Measurements from ENCODE around the gene CLEC18C. TPM values are rescaled to one million over a fixed set of nuclear protein-coding genes. Genes with fewer than 3 reads are reported as not detected.
"Not testable (repeated sequence)": the region's sequence is repeated elsewhere in the genome, so short reads cannot be mapped to it uniquely, and the experiment has no call there.

CLEC18C gene
- total RNA-seq, 1 donor from 2014 or later = 0.11 TPM

DNA sequence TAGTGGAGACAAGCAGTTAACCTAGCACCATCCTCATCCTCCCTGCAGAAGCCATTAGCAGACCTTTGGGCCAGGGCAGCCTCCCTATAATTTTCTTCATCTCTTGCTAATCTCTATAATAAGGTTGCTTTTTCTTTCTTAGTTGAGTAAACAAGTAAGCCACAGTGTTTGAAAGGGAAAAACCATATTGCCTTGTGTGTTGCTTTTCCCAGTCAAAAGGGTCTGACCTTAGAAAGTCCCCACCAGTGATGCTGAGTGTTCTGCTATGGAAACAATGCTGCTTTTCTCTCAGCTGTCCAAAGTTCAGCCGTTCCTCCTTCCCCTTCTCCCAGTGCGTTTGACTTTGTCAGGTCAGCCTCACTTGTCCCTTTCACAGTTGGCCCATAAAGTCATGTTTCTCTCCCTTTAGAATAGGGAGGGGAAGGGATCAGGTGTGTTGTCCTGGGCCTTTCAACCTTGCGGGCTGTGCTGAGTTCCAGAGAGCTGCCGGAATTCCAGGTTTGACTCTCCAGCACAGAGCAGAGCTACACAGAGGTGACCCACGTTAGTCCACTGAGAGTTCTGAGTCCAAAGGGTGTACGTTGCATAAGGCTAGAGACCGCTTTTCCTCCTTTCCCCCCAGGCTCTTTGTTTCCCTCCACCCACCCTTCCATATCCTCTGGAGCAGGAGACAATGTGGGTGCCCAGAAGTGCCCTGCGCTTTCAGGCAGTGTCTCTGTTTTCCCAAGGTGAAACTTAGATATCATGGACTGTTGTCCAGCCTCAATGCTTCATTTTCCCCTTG lies 15.9 kb upstream of the CLEC18C start:
- intact Hi-C loops (cut with DNase I) = loop anchor here (10.0 kb wide), 1 partner anchor 117 kb away; no protein-coding TSS in a partner anchor

DNA sequence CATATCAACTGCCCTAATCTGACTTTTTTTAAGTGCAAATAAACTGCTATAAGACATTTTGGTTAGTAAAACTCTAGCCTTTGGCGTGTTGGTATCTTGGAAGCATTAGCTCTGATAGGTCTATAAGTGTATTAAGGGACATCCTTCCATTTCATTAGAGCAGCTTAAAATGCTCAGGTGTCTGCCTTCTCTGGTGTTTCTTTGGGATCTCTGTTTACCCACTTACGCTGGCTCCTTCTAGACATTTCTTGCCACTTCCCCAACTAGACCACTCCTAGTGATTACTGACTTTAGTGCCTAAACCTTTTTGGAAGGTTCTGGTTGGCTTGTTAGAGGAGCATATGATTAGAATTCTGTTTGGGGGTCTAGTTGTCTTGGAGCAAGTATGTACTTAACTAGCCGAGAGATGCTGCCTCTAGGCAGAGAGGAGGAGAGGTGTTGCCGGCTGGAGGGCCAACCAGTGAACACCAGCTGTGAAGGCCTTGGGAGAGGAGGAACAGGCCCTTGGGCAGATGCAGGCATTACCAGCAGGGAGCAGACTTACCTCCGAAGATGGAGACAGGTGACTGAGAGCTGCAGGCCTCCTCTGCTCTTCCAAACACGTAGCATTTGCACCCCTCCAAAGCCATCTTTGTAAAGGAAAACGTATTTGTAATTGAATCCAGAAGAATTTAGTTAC lies 15.2 kb upstream of the CLEC18C start:
- intact Hi-C loops (cut with DNase I) = loop anchor here (10.0 kb wide), 1 partner anchor 116 kb away; no protein-coding TSS in a partner anchor
- DNase-seq (ENCODE audit: low spot score) = peak; percentile 73

More for the DNA sequence above, 15.9 kb upstream of the CLEC18C start:
- peak; percentile 26 for DNase-seq (ENCODE audit: low spot score)

DNA sequence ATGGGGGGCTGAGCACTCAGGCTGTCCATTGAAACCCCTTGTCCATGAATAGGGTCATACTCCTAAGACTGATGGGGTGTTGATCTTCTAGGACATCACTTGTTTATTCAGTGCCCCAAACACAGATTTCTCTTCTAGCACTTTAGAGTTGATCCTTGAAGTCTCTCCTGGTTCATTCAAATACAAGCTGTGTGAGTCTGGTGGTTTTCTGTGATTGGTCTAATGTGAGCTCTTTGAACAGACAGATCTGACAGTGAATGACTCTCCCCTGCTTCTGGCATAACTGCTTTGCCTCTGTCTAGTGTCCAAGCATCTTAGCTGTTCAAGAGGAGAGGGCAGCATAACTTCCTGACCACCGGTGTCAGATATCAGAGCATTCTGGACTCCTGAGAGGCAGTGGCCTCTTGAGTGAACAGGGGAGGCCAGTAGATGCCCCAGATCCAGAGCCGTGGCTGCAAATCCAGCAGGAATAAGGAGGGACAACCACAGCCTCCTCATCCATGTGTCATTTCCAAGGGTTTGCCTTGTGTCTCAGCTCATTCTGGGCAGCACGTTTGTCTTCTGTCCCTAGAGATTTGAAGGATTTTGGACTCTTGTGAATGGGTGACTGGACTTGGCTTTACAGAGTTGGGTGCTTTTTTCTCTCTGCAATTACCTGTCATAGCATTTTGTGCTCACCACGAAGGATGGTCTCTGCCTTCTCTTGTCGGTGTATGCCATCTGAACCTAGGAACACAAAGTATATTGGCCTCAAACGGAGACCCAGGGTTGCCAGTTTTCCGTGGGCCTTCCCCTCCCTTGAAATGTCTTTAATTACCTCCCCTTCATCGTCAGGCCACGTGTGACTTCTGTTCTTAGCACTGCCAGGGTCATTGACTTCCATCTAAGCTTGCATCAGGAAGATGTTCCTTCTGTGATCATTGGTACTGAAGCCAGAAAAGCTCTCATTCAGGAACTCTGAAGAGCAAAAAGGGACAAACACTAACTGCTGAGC lies 13.9 kb upstream of the CLEC18C start:
- peak; percentile 43 for DNase-seq (ENCODE audit: low spot score)
- intact Hi-C loops (cut with DNase I) = loop anchor here (10.0 kb wide), 2 partner anchors 95 to 115 kb away; partner anchors contain the start of gene EXOSC6

DNA sequence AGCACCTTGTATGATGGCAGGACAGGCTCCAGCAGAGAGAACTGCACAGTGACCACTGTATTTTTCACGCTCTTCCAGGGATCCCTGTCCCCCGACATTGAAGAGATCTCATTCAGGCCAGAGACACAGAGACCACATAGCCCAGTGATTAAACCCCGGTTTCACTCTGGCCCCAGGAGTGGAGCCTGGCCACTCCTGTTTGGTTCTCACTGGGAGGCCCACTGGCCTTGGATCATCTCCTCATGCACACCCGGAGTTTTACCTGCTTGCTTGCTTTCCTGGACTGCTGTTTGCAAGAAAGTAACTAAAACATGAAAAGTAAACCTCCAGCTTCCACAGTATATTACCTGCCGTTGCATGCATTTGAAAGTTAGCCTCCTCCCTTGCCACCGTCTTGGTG lies 13.2 kb upstream of the CLEC18C start:
- peak; percentile 46 for DNase-seq (ENCODE audit: low spot score)
- intact Hi-C loops (cut with DNase I) = loop anchor here (10.0 kb wide), 1 partner anchor 94 kb away; the partner anchor contains the start of gene EXOSC6

DNA sequence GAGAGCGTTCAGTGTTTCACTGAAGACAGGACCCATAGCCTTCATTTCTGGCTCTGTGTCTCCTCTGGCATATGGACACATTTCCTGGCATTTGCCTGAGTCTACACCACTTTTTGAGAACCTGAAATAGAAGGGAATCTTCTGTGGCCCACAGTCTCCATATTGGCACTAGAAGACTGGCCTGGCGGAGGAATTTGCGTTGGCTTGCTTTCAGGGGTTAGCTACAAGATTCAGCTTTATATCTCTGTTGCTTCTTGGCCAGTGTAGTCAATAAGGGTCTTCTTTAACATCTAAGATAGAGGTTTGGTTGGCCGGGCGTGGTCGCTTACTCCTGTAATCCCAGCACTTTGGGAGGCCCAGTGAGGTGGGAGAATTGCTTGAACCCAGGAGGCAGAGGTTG lies 12.8 kb upstream of the CLEC18C start:
- DNase-seq (ENCODE audit: low spot score) = peak; percentile 39
- intact Hi-C loops (cut with DNase I) = loop anchor here (10.0 kb wide), 1 partner anchor 94 kb away; the partner anchor contains the start of gene EXOSC6

DNA sequence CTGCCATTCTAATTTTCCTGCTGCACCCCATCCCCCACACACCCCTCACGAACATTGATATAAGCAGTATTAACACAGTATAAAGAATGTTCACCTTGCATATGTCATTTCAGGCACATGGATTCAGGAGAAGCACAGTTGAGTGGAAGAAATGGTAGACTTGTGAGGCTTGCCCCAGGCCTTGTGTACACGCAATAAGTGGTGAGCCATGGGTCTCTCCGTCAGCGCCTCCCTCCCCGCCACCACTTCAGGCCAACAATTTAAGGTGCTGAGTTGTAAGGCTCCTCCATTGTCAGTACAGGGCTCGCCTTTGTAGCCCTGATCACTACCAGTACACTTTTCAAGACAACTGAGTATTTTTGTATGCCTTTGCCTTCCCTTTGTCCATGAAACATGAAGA lies 12.2 kb upstream of the CLEC18C start:
- DNase-seq (ENCODE audit: low spot score) = peak; percentile 51
- intact Hi-C loops (cut with DNase I) = loop anchor here (10.0 kb wide), 1 partner anchor 93 kb away; the partner anchor contains the start of gene EXOSC6

DNA sequence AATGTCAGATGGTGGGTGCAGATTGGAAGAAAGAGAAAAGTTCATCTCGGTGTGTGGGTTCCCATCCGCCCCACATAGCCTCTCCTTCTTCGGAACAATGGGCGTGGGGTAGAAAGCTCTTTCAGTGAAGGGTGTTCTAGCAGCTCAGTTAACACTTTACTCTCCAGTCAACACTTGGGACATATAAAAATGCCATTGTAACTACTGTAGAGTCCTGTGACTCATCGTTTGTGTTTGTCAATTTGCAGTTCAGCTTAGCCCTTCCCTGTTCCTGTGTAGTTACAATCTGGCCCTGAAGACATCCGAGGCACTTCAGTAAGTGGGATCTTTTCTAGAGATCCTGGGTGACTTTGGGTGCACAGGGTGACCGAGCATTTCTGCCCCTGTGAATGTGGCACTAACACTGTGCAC lies 11.5 kb upstream of the CLEC18C start:
- intact Hi-C loops (cut with DNase I) = loop anchor here (10.0 kb wide), 1 partner anchor 93 kb away; the partner anchor contains the start of gene EXOSC6
- peak; percentile 36 for DNase-seq (ENCODE audit: low spot score)

DNA sequence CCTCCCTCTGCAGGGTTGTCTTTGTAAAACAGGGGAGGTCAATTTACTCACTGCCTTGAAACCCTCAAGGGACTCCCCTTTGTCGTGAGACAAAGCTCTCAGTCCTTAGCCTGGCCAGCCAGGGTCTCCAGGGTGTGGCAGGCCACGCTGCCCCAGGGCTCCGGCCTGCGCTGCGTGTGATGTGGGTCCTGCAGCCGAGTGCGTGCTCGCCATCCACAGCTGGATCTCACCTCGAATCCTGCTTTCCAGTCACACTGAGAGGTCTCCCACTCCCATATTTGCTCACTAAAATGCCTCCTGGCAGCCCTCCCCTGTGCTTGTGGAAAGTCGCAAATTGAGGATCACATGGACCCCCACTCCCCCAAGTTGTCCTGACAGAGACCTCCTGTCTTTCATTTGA lies 10.0 kb upstream of the CLEC18C start:
- DNase-seq (ENCODE audit: low spot score) = peak; percentile 62
- intact Hi-C loops (cut with DNase I) = loop anchor here (10.0 kb wide), 1 partner anchor 91 kb away; the partner anchor contains the start of gene EXOSC6

DNA sequence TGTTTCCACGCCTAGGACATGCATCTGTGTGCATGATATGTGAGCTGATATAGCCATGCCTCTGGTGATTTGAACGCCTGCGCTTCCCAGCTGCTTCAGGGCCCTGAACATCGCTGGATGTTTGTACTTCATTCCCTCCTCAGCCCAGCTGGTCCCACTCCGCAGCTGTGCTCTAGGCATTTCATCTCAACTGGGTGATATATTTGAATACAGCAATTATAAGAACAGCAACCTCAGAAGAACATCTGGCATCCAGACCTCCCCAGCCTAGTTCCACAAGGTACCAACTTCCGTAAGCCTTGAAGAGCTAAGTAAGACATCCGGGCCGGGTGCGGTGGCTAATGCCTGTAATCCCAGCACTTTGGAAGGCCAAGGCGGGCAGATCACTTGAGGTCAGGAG lies 6.9 kb upstream of the CLEC18C start:
- peak; percentile 71 for DNase-seq (ENCODE audit: low spot score)
- intact Hi-C loops (cut with DNase I) = loop anchor here (10.0 kb wide), 1 partner anchor 88 kb away; the partner anchor contains the start of gene EXOSC6

DNA sequence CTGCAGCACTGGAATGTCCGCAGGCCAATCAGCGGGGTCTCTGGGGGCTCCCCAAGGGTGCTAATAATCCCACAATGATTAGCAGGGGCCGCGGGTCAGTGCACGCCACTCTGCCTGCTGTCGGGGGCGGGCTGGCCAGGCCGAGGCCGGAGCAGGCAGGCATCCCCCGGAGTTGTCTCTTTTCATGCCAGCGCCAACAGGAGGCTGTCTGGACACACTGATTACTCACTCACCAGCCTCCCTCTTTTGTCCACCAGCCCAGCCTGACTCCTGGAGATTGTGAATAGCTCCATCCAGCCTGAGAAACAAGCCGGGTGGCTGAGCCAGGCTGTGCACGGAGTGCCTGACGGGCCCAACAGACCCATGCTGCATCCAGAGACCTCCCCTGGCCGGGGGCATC lies 329 bp downstream of the CLEC18C start:
- DNase-seq (ENCODE audit: low spot score); intact Hi-C loops (cut with DNase I): not testable (repeated sequence)

DNA sequence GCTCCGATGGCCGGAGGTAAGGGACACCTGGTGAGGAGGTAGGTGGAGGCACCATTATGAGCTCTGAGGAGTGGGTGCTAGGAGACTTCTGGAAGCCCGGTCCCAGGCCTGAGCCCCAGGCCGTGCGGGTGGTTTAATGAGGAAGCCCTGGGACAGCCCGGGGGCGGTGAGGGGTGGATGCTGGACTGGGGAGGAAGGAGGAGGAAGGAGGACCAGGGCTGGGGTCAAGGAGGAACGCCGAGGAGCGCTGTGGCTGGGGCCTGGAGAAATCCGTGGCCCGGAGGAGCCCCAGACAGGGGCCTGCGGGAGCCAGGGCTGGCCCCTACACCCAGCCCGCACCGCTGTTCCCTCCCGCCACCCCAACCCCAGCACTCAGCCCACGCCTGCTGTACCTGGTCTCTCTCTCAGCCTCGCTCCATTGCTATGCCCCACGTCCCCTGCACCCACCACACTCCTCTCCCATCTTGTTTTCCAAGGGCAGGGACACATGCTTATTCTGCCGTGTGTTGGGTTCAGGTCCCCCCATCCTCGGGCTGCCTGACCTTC lies 873 bp downstream of the CLEC18C start:
- DNase-seq (ENCODE audit: low spot score); intact Hi-C loops (cut with DNase I): not testable (repeated sequence)

DNA sequence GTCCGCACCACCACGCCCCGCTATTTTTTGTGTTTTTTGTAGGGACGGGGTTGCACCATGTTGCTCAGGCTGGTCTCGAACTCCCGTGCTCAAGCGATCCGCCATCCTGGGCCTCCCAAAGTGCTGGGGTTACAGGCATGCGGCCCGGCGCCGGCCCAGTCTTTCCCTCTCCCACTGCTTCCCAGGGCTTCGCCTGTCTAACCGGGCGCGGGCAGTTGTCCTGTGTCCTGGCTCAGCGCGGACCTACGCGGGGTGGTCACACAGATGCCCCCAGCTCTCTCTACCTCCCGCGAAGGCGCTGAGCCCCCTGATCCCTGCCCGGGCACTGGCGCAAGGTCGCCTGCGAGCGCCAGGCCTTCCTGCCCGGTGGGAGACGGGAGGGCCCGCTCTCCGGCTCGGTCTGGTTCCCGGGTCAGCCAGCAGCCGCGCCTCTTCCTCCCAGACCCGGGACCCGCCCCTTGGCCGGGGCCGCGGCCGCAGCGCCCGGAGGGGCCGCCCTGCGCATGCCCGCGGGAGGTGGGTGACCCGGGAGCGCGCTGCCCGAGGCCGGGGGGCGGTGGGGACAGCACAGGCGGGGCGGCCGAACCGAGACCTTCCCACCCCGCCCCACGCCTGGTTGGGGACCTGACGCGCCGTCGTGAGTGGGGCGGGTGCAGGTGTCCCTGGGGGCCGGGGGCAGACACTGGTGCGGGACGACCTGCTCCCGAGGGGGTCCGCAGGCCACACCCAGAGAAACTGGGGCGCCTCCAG lies 14.4 kb downstream of the CLEC18C start:
- DNase-seq (ENCODE audit: low spot score); intact Hi-C loops (cut with DNase I): not testable (repeated sequence)

DNA sequence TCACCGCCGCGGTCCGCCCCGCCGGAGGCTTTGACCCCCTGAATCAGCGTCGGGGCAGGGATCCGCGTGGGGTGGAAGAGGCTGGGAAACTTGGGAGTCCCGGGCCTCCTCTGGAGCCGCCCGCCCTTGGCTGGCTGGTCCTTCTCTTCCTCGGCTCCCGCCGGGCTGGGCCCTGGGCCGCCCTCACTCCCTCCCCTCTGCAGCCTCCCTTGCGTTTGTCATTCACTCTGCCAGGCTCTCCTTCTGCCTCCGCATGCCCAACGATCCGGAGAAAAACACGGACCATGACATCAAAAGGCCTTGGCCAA lies 15.0 kb downstream of the CLEC18C start:
- DNase-seq (ENCODE audit: low spot score); intact Hi-C loops (cut with DNase I): not testable (repeated sequence)

DNA sequence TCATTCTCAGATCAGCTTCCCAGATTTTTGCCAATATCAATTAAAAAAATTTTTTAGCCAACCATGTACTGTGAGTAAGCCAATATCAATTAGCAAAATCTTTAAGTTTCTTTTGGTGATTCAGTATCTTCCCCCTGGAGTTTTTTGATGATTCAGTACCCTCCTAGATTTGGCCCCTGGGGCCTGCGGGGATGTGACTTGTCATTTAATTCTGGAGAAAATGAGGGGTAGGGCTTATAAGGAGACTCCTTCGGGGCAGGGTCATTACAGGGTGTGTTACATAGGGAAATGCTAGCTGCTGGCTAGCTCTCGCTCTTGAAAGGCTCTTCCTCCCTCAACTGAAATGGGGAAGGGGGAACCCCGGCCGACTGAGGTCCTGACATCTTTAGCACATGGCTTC lies 17.0 kb downstream of the CLEC18C start:
- DNase-seq (ENCODE audit: low spot score); intact Hi-C loops (cut with DNase I): not testable (repeated sequence)

DNA sequence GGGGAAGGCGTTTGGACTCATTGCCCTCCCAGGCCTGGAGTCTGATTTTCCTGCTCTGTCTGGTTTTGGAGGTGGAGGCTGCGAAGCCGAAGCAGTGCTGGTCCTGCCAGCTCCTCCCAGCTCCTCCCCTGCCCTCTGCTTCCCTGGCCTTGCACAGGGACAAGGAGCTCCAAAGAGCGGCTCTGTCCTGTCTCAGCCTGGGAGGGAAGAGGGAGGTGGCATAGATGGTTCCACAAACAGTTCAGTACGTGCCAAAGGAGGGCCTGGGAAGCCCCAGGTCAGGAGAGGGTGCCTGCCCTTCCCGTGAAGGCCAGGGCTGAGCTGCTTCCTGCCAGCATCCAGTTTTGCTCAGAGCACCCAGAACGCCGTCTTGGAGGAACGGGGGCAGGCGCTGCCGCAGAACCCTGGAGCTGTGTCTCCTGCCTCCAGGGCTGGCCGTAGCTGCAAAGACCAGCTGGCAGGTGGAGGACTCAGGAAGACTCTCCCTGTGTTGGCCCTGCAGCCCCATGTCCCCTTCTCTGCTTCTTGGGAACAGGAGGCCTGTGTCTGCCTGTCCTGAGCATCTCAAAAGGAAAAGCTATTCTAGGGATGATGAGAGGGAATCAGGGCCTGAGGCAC lies 23.2 kb downstream of the CLEC18C start:
- DNase-seq (ENCODE audit: low spot score); intact Hi-C loops (cut with DNase I): not testable (repeated sequence)

DNA sequence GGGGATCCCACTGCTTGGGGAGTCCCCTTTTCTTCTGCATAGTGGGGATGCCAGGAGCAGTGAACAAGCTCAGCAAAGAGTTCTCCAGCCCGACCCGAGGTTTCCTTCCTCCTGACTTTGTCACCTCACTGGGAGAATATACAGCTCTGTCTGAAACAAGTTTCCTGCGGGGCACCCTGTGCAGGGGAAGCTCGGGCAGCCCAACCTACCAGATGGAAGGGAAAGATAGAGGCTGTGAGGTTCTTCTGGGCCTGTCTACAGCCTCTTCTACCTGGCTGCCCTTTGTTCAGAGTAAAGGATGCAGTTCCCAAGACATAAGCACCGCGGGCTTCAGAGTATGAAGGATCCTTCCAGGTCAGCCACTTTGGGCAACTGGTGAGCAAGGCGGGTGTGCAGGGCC lies 24.0 kb downstream of the CLEC18C start:
- DNase-seq (ENCODE audit: low spot score) = not testable (repeated sequence)

DNA sequence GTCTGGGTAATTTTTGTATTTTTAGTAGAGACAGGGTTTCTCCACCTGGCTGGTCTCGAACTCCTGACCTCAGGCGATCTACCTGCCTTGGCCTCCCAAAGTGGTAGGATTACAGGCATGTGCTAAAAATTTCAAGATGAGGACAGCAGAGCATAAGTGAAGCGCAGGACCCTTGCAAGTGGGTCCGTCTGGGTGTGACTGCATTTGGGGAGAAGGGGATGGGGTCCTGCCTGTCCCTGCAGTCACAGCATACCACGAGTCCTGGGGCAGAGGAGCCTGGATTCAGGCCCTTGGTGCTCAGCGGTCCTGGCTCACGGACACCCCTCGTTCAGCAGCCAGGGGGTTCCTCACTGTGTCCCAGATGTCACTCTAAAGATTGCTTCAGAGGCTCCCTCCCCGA lies 24.6 kb downstream of the CLEC18C start:
- DNase-seq (ENCODE audit: low spot score); intact Hi-C loops (cut with DNase I): not testable (repeated sequence)

More for the DNA sequence above, 24.0 kb downstream of the CLEC18C start:
- intact Hi-C loops (cut with DNase I) = not testable (repeated sequence)

DNA sequence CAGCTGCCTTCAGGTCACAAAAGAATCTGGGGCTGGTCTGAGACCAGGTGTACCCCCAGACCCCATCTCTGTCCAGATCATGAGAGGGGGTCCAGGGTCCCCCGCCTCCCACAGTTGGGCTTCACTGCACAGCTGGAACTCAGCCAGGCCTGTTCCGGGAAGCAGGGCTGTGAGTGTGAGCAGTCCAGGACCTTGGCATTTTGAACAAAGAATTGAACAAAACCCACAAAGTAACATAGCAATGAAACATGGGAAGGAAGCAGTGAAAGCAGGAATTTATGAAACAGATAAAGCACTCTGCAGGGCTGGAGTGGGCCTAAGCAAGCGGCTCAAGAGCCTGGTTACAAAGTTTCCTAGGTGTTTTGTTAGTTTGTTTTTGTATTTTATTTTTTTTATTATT lies 25.1 kb downstream of the CLEC18C start:
- intact Hi-C loops (cut with DNase I); DNase-seq (ENCODE audit: low spot score): not testable (repeated sequence)

Data from cardiac septum (tissue), 1 donor.